Measurements from ENCODE around the gene C11orf87.

DNA sequence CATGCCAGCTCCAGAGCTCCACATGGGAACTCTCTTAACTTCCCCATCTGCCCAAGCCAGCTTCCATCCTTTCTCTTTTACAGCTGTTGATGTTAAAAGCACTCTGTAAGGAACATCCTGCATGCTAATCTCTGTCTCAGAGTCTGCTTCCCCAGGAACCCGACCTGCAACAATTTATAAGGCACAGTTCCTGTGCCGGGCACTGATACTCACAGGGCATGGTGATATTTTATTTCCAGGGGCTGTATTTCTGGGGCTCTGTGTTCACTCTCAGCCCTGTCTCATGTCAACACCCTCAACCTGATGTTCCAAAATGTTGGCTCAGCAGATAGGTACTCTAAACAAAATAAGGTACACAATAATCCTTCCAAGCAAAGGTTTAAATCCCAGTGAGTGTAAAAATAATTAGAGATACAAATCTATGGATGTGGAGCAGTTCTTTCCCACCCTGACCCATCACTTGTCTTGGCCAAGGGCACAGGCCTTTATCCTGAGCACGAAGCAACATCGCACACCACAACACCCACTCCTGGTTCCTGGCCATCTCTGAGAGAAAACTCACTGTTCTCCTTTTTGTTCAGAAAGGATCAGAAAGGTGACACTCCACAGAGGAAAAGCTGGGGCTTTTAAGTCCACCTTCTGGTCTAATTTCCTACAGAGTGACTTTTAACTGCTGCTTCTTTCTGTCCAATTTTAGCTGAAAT lies 44.8 kb upstream of the C11orf87 start:
- TF ChIP-seq, protein P1, sequence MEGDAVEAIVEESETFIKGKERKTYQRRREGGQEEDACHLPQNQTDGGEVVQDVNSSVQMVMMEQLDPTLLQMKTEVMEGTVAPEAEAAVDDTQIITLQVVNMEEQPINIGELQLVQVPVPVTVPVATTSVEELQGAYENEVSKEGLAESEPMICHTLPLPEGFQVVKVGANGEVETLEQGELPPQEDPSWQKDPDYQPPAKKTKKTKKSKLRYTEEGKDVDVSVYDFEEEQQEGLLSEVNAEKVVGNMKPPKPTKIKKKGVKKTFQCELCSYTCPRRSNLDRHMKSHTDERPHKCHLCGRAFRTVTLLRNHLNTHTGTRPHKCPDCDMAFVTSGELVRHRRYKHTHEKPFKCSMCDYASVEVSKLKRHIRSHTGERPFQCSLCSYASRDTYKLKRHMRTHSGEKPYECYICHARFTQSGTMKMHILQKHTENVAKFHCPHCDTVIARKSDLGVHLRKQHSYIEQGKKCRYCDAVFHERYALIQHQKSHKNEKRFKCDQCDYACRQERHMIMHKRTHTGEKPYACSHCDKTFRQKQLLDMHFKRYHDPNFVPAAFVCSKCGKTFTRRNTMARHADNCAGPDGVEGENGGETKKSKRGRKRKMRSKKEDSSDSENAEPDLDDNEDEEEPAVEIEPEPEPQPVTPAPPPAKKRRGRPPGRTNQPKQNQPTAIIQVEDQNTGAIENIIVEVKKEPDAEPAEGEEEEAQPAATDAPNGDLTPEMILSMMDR (IDR thresholded peaks at IDR 0.05), result no peak
- TF ChIP-seq POLR2A (IDR thresholded peaks at IDR 0.05), result no peak

Measured in lower leg skin (tissue), 3 donors.